ENCODE measurements around the gene ASB15. TPM values are rescaled to one million over a fixed set of nuclear protein-coding genes. Genes with fewer than 3 reads are reported as not detected.

ASB15 gene
- total RNA-seq, 4 donors from 2014 or later = not detected

DNA sequence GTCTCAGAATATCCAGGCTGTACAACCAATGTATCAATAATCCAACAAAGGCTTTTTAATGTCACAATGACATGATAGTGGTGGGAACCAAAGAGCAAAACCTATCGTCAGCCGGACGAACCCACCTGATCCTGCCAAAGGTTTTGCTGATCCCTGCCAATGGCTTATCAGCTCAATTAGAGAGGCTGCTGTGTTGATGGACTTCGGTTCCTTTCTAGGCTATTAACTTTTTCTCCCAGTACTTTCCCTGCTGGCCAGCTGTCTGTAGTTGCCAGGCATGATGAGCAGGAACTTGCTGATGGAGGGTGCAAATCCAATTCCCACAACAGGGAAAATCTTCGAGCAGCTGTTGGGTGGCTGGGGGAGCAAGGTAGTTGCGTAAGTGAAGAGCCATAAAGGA lies 56.4 kb downstream of the ASB15 start:
- TF ChIP-seq, protein P1, sequence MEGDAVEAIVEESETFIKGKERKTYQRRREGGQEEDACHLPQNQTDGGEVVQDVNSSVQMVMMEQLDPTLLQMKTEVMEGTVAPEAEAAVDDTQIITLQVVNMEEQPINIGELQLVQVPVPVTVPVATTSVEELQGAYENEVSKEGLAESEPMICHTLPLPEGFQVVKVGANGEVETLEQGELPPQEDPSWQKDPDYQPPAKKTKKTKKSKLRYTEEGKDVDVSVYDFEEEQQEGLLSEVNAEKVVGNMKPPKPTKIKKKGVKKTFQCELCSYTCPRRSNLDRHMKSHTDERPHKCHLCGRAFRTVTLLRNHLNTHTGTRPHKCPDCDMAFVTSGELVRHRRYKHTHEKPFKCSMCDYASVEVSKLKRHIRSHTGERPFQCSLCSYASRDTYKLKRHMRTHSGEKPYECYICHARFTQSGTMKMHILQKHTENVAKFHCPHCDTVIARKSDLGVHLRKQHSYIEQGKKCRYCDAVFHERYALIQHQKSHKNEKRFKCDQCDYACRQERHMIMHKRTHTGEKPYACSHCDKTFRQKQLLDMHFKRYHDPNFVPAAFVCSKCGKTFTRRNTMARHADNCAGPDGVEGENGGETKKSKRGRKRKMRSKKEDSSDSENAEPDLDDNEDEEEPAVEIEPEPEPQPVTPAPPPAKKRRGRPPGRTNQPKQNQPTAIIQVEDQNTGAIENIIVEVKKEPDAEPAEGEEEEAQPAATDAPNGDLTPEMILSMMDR (IDR thresholded peaks at IDR 0.05; ENCODE audit: low read depth) = no peak

DNA sequence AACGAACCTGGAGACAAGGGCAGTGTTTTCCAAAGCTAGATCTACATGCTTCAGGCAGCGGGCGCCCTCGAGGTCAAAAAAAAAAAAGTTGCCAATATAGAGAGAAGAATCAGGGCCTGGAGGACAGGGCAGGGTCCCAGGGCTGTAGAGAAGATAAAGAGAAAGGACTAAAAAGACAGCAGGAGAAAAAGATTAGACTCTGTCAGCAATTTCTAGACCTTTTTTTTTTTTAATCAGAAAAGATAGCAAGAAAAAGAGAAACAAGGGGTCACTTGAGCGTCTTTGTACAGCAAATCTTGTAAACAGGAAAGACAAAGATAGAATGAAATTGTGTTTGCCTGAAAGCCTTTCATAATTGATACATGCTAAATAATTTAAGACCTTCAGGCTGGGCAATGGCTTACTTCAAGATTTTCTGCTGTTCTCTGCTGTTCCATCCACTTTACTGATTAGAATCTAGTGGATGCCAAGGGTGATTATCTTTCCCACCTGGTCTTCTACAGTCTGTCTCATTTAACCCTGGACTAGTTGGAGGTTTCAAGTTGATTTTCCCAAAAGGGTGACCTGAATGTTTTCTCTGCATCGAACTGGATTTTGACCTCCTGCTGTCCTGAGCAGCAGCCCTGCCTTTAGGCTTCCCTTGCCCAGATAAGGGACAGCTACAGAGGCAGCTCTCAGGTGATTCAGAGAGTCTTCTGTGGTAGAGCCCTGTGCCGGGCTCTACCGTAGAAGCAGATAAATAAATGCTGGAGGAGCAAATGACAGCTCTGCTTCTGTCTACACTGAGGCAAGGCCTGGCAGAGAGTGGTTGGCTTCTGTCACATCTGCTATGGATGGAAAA lies 59.1 kb downstream of the ASB15 start:
- TF ChIP-seq, protein P1 (IDR thresholded peaks at IDR 0.05; ENCODE audit: low read depth) = no peak

DNA sequence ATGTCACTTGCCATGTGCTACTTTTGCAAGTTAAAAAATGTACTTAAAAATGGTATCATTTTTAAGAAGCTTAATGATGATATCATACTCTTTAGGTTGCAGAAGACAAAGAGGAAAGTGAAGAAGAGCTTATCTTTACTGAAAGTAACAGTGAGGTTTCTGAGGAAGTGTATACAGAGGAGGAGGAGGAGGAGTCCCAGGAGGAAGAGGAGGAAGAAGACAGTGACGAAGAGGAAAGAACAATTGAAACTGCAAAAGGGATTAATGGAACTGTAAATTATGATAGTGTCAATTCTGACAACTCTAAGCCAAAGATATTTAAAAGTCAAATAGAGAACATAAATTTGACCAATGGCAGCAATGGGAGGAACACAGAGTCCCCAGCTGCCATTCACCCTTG lies 60.1 kb downstream of the ASB15 start:
- TF ChIP-seq, protein P1 (IDR thresholded peaks at IDR 0.05; ENCODE audit: low read depth) = no peak

DNA sequence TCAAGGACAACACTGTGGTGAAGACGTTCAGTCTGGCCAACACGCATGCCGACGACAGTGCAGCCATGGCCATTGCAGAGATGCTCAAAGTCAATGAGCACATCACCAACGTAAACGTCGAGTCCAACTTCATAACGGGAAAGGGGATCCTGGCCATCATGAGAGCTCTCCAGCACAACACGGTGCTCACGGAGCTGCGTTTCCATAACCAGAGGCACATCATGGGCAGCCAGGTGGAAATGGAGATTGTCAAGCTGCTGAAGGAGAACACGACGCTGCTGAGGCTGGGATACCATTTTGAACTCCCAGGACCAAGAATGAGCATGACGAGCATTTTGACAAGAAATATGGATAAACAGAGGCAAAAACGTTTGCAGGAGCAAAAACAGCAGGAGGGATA lies 60.7 kb downstream of the ASB15 start:
- TF ChIP-seq, protein P1 (IDR thresholded peaks at IDR 0.05; ENCODE audit: low read depth) = no peak

DNA sequence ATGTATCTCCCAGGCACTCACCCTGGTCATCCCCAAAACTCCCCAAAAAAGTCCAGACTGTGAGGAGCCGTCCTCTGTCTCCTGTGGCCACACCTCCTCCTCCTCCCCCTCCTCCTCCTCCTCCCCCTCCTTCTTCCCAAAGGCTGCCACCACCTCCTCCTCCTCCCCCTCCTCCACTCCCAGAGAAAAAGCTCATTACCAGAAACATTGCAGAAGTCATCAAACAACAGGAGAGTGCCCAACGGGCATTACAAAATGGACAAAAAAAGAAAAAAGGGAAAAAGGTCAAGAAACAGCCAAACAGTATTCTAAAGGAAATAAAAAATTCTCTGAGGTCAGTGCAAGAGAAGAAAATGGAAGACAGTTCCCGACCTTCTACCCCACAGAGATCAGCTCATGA lies 61.1 kb downstream of the ASB15 start:
- TF ChIP-seq, protein P1 (IDR thresholded peaks at IDR 0.05; ENCODE audit: low read depth) = no peak

DNA sequence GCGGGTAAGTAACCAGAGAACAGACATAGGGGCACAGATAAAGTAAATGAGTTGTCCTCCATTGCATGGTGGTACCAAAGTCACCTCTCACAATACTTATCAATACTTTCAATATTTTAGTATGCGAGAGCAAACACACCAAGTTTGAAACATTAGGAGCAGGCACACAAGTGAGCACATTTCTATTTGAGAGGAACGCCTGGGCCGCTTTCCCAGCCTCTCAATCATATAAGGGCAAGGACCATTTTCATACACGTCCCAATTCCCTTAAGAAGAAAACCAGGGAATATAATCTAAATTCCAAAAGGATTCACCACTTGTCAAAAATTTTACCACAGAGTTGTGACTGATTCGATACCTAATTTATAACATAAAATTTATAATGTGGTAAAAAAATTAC lies 61.6 kb downstream of the ASB15 start:
- TF ChIP-seq, protein P1 (IDR thresholded peaks at IDR 0.05; ENCODE audit: low read depth) = no peak

DNA sequence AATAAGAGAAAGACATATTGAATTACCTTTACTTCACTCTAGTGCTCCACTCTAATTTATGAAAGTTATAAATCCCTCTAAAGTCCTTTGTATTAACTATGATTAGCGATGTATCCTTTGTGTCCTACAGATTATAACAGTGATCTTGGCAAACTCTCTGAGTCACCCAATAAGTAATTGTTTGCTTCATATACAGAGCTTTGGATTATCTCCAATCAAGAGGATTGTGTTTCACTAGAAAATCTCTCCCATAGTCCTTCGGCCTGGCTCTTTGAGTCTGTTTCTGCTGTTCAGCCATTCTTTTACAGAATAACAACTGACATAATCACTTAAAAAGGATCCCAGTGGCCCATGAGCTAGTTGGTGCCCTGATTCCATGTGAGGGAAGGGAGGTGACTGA lies 63.5 kb downstream of the ASB15 start:
- TF ChIP-seq, protein P1 (IDR thresholded peaks at IDR 0.05; ENCODE audit: low read depth) = no peak
